Measurements from ENCODE around the gene PCNX1. TPM values are rescaled to one million over a fixed set of nuclear protein-coding genes. Genes with fewer than 3 reads are reported as not detected.
"Not testable (repeated sequence)": the region's sequence is repeated elsewhere in the genome, so short reads cannot be mapped to it uniquely, and the experiment has no call there.

Gene PCNX1
- total RNA-seq, 1 donor from 2014 or later, result 43.3 TPM

GRCh38 chr14:71031000-71031399 lies 123.7 kb downstream of the PCNX1 start:
- DNase-seq, result no peak
- intact Hi-C loops (cut with DNase I), result no loop called here
- no peak for ATAC-seq (ENCODE audit: poor library complexity)

DNA sequence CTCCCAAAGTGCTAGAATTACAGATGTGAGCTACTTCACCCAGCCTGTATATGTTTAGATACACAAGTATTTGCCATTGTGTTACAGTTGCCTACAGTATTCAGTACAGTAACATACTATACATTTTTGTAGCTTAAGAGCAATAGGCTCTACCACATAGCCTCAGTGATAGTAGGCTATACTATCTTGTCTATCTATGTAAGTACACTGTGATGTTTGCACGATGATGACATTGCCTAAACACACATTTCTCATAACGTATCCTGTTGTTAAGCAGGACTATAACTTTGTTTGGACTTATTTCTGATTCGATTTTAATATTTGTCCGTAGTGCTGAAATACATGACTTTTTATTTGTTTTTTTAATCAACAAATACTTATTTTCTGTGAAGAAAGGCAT lies 129.2 kb downstream of the PCNX1 start:
- intact Hi-C loops (cut with DNase I), result no loop called here
- ATAC-seq (ENCODE audit: poor library complexity) (no peak), DNase-seq (no peak)

GRCh38 chr14:71048393-71048792 lies 141.1 kb downstream of the PCNX1 start:
- intact Hi-C loops (cut with DNase I), result no loop called here
- ATAC-seq (ENCODE audit: poor library complexity), result no peak

DNA sequence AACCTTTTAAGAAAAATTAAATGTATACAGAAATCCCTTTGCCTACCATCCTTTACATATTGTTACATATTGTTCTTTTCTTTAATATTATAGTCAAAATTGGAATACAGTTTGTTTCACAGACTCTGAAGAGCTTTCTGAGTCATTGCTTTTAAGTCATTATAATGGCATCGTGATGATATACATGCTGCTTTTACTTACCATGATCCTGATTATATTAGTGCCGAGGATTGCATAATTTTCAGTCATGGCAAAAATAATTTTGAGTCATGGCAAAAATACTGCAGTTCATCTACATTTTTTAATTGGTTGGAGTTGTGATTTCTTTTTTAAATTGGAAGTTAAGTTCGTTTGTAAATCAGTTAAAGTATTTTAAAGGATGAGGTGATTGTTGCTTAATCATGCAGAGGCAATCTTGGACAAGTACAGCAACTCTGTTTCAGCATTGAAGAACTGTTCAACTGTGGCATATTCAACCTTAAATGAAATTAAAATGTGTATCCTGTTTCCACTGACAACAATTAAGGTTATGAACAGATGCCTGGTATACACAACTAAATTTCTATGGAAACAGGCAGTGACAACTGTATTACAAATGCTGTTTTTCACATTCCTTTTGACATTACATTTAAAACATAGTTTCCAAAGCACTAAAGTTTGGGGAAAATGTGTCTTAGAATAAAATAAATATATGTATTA lies 142.3 kb downstream of the PCNX1 start:
- intact Hi-C loops (cut with DNase I), result no loop called here
- no peak for ATAC-seq (ENCODE audit: poor library complexity)
- DNase-seq, result no peak

More at GRCh38 chr14:71048393-71048792, 141.1 kb downstream of the PCNX1 start:
- no peak for DNase-seq

DNA sequence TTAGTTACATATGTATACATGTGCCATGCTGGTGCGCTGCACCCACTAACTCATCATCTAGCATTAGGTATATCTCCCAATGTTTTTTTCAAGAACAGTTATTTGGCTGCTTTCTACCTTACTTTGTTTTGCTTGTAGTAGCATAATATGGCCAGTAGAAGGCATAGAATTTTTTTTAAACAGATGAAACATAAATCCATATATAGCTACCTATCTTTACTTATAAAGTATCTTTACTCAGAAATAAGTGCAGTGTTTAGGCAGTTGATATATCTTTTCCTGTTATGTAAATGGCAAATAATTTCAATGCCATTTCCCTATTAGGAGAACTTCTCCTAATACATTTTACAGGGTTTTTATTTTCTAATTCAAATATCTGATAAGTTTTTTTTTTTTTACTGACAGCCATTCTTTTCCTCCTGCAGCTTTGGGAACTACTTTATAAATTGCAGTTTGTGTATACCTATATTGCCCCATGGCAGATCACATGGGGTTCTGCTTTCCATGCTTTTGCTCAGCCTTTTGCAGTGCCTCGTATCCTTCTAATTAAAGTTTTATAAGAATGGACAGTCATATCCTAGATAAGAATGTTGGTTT lies 143.1 kb downstream of the PCNX1 start:
- intact Hi-C loops (cut with DNase I), result no loop called here
- no peak for ATAC-seq (ENCODE audit: poor library complexity)
- DNase-seq, result no peak

- no peak for ATAC-seq (ENCODE audit: poor library complexity)
These were observed 147.4 kb downstream of the PCNX1 start for GRCh38 chr14:71054706-71055105.

GRCh38 chr14:71056168-71056567 lies 148.9 kb downstream of the PCNX1 start:
- DNase-seq (no peak), ATAC-seq (ENCODE audit: poor library complexity) (no peak)
- intact Hi-C loops (cut with DNase I), result no loop called here

More at GRCh38 chr14:71054706-71055105, 147.4 kb downstream of the PCNX1 start:
- no peak for DNase-seq
- intact Hi-C loops (cut with DNase I), result no loop called here

DNA sequence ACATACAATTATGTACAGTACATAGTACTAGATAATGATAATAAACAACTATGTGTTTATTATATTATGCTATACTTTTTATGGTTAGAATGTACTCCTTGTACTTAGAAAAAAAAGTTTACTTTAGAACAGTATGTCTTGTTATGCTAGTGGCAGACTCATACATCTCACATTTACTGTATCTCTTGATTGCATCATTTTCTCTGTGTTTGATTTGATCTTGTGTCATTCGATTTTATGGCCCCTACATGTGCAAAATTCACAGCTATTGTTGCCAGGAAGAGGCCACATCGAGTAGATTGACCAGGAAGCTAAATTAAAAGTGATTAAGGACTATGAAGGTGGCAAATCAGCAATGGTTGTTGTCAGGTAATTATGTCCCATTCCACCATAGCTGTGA lies 153.0 kb downstream of the PCNX1 start:
- intact Hi-C loops (cut with DNase I), result no loop called here
- ATAC-seq (ENCODE audit: poor library complexity) (no peak), DNase-seq (no peak)

GRCh38 chr14:71060825-71061455 lies 153.7 kb downstream of the PCNX1 start:
- ATAC-seq (ENCODE audit: poor library complexity) (no peak), DNase-seq (no peak)
- intact Hi-C loops (cut with DNase I), result no loop called here

DNA sequence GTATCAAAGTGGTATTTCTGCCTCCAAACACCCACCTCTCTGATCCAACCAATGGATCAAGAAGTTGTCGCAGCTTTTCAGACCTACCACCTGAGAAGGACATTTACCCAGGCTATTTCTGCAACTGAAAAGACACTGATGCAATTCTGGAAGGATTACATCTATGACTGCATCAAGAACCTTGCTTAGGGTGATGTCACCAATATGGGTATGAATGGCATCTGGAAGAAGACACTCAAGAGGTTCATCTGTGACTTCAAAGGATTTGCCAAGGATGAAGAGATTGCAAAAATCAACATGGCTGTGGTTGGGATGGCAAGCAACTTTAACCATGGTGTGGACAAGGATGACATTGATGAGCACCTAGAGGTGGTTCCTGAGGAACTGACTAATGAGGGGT lies 154.2 kb downstream of the PCNX1 start:
- no peak for ATAC-seq (ENCODE audit: poor library complexity)
- intact Hi-C loops (cut with DNase I), result no loop called here
- DNase-seq, result no peak

GRCh38 chr14:71062581-71063303 lies 155.5 kb downstream of the PCNX1 start:
- intact Hi-C loops (cut with DNase I), result no loop called here
- ATAC-seq (ENCODE audit: poor library complexity) (no peak), DNase-seq (no peak)

DNA sequence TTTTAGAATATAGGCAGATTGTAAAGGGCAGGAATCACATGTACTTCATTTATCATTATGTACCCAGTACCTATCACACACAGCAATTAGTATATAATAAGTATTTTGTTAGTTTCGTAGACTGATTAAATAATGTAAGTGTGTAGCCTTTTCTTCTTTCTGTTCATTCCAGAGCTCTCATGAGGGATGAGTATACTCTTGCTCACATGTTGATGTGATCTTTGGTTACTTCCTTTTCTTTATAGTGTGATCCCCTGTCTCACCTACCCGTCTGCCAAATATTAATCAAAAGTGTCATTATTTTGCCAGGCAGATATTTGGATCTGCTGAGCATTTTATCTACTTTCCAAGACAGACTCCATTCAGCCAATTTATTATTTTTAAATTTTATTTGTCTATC lies 156.1 kb downstream of the PCNX1 start:
- ATAC-seq (ENCODE audit: poor library complexity), result no peak
- intact Hi-C loops (cut with DNase I), result no loop called here
- no peak for DNase-seq

GRCh38 chr14:71064747-71065146 lies 157.5 kb downstream of the PCNX1 start:
- intact Hi-C loops (cut with DNase I); ATAC-seq (ENCODE audit: poor library complexity): not testable (repeated sequence)

GRCh38 chr14:71070169-71070568 lies 162.9 kb downstream of the PCNX1 start:
- ATAC-seq (ENCODE audit: poor library complexity), result no peak
- DNase-seq, result no peak
- intact Hi-C loops (cut with DNase I), result no loop called here

More at GRCh38 chr14:71064747-71065146, 157.5 kb downstream of the PCNX1 start:
- DNase-seq, result not testable (repeated sequence)

GRCh38 chr14:71071042-71071441 lies 163.8 kb downstream of the PCNX1 start:
- ATAC-seq (ENCODE audit: poor library complexity), result no peak
- no peak for DNase-seq
- intact Hi-C loops (cut with DNase I), result no loop called here

DNA sequence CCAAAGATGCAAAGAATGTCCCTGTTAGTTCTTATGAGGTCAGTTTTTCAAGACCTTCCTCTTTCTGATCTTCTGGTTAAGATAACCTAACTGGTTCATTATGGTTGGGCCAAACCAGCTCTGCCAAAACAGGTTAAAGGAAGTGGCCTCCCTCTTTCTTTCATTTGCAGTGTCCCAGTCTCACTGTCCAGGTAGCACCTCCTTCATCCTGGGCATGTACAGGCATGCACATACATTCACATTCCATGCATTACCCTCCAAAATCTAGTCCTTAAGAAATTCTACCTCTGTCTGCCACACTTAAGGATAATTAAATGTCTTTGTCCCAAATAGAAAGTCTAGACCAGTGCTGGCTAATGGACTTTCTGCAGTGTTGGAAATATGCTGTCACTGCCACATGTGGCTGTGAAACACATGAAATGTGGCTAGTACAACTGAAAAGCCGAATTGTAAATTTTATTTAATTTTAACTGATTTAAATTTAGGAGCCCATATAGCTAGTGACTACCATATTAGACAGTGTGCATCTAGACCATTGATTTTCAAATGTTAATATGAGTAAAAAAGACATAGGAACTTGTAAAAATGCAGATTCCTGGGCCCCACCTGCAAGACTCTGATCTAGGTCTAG lies 169.3 kb downstream of the PCNX1 start:
- intact Hi-C loops (cut with DNase I), result no loop called here
- DNase-seq (no peak), ATAC-seq (ENCODE audit: poor library complexity) (no peak)

DNA sequence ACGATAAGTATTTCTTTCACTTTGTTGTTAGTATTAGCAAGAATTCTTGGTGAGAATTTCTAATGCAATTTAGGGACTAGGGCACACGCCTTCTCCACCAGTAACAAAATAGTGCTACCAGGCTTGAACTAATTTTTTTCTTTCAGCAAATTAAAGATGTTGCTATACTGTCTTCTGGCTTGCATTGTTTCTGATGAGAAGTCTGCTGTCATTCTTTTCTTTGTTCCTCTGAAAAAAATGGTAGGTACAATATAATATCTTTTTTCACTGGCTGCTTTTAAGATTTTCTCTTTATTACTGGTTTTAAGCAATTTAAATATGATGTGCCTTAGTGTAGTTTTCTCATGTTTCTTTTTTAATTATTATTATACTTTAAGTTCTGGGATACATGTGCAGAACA lies 171.2 kb downstream of the PCNX1 start:
- no peak for DNase-seq
- intact Hi-C loops (cut with DNase I), result no loop called here
- no peak for ATAC-seq (ENCODE audit: poor library complexity)

DNA sequence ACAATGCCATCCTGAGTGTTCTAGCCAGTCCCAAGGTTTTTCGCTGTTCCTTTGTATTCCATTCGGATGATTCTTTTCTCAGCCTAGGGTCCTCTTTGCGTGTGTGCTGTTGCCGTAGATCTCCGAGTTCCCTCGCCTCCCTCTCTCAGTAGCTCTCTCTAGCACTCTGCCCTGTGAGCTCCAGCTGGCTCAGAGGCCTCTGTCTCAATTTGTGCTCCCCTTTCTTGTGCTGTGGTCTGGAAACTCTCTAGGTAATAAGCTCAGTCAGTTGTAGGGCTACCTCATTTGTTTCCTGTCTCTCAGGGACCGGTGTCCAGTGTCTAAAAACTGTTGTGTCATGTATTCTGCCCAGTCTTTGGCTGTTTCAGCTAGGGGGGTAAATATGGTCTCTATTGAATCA lies 179.3 kb downstream of the PCNX1 start:
- ATAC-seq (ENCODE audit: poor library complexity) (no peak), DNase-seq (no peak)
- intact Hi-C loops (cut with DNase I), result no loop called here

DNA sequence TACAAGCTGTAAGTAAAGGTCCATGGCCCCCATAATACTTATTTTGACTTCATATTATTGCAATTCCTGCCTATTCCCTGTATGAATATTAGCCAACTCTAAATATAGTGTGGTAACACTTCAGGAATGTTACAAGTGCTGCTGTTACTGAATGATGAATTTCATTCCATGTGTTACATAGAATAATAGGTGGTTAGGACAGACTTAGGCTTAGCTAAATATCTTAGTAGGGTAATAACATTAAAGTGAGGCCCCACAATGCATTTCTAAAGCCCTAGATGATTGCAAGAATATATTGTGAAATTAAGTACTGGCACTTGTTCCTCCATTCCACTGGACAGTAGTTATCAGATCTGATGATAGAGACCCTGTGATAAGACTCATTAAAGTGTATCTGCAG lies 182.7 kb downstream of the PCNX1 start:
- intact Hi-C loops (cut with DNase I), result no loop called here
- ATAC-seq (ENCODE audit: poor library complexity) (no peak), DNase-seq (no peak)

Measured in Right ventricle myocardium superior (tissue), 1 donor.